Prostate gland (tissue), 2 donors: ENCODE measurements around the gene ITGAX.

Experiments used
- CTCF ChIP-seq, 4 experiments: fragments of 200-600 bp in 2 of 4; fragments of 450-650 bp in 2 of 4; sonication (generic) in 2 of 4; IDR thresholded peaks; 1 replicate in 3 of 4; 2 replicates in 1 of 4; pipeline ENCODE4 v1.5.1; 2016 to 2019; ENCODE audit warnings: antibody characterized with exemption in 4 of 4, mild to moderate bottlenecking in 2 of 4, moderate library complexity in 2 of 4
- POLR2A ChIP-seq: fragments of 450-650 bp; IDR thresholded peaks from one replicate; pipeline ENCODE4 v1.6.1; 2016; ENCODE audit warnings: antibody characterized with exemption, mild to moderate bottlenecking
- POLR2AphosphoS5 ChIP-seq: sonication (generic); formaldehyde crosslinking; IDR thresholded peaks from one replicate; pipeline ENCODE4 v1.6.1; 2017; ENCODE audit warnings: antibody characterized with exemption

- TF ChIP-seq CTCF (IDR thresholded peaks at IDR 0.05) (no peak), POLR2AphosphoS5 (no peak), POLR2A (no peak)
Measured at GRCh38 chr16:31371619-31372484, 16.9 kb downstream of the ITGAX start.
